NCI-H82 treated with DMSO at 0.1 percent for 48 hours (cell line): ENCODE data around the gene PDCD7.
"Not testable (repeated sequence)": the region's sequence is repeated elsewhere in the genome, so short reads cannot be mapped to it uniquely, and the experiment has no call there.

Experiments used
- DNase-seq: peaks from one replicate; lab custom pipeline; 2025; ENCODE audit not compliant: unreplicated experiment; lab: John Stamatoyannopoulos, UW

Gene PDCD7

GRCh38 chr15:65133548-65134200 is at the start of gene PDCD7:
Gene PDCD7 (minus strand): TSS chr15:65133808. CDS start chr15:65133781, 27 bp downstream.
- peak; percentile 92 for DNase-seq

DNA sequence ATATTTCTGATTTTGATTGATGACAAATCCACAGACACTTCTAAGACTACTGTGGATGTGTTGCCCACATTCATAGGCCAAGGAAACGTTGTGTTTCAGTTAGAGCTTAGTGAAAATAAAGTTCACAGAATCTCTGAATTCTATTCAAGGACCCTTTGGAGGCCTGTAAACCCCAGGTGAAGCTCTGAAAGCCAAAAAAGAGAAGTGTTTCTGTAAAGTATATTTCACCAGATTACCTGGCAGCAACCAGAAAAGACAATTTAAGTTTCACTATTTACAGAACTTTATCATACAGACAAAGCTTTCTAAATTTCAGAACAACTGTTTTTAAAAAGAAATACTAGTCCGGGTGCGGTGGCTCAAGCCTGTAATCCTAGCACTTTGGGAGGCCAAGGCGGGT is 48.9 kb upstream of the PDCD7 start:
- no peak for DNase-seq

- DNase-seq = not testable (repeated sequence)
Measured at GRCh38 chr15:65181582-65182353, 48.2 kb upstream of the PDCD7 start.

DNA sequence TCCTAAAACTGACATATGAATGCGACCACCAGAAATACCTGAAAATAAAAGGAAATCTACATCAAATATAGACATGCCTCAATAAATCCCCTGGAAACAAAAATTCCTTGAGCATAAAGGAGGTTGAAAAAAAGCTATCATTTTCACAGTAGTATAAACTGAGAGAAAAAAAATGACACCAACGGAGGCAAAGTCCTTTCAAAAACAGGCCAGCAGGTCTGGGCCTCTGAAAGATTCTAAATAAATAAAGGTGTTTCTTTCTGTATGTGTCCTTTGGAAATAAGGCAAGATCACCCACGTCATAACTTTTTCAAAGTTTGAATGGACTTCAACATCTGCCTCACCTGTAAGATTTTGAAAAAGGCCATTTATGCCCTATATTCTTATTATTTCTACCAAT is 46.6 kb upstream of the PDCD7 start:
- no peak for DNase-seq

- DNase-seq = no peak
Measured at GRCh38 chr15:65177901-65178300, 44.3 kb upstream of the PDCD7 start.

DNA sequence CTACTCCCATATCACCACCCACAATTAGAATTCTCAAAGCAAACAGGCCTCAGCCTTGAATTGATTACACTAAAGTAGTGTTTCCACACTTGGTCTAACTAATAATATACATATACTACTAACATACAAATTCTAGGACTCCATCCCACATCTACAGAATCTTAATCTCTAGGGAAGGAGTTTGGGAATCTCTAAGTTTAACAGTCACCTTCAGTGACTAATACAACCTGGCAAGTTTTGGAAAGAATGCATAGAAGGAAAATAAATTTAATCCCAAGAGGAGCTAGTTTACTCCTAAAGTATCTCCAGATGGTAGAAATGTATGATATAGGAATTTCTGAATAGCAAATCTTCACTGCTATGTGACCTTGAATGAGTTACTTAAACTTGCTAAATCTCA is 42.4 kb upstream of the PDCD7 start:
- no peak for DNase-seq

- DNase-seq = no peak
Measured at GRCh38 chr15:65175511-65175910, 41.9 kb upstream of the PDCD7 start.

DNA sequence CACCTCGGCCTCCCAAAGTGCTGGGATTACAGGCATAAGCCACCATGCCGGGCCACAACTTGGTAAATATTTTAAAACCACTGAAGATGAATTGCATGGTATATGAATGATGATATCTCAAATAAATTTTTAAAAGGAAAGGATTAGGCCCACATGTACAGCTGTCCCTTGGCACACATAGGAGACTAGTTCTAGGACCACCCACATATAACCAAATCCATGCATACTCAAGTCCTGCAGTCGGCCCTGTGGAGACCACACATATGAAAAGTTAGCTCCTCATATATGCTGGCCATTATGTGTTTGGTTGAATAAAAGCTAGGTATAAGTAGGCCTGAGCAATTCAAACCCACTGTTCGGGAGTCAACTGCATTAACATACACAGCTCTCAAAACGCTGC is 40.9 kb upstream of the PDCD7 start:
- DNase-seq = no peak

- no peak for DNase-seq
Measured at GRCh38 chr15:65172531-65172930, 38.9 kb upstream of the PDCD7 start.

DNA sequence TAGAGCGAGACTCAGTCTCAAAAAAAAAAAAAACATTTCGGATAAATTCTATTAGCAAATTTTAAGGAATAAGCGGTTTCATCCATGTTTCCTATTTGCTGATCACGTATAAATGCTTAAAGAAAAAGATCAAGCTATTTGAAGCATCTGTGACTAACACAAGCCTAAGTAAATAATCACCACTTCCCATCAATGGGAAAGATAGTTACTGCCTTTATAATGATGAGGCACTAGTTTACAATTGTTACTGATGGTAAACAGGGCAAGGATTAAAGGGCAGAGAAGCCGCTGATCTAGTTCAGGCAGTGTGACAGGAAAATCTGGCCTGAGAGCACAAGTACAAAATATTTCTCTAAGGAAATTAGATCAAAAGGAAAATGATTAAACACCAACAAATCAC is 37.8 kb upstream of the PDCD7 start:
- DNase-seq = no peak

DNA sequence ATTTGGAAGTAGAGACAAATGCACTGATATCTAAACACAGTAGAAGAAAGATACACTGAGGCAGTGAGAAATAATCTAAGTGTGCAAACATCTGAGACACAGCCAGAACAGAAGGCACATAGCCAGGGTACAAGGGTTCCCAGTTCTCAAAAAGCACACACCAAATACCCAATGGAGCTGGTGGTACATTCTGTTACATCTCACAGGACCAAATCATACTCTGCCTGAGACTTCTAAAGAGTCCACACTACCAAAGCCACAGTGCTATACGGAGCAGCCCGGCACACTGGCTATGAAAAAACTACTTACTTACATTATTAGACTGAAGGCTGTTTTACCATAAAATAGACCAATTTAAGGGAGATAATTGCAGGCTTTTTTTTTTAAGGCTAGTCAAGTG is 32.3 kb upstream of the PDCD7 start:
- no peak for DNase-seq

- DNase-seq = no peak
Measured at GRCh38 chr15:65164139-65164538, 30.5 kb upstream of the PDCD7 start.

DNA sequence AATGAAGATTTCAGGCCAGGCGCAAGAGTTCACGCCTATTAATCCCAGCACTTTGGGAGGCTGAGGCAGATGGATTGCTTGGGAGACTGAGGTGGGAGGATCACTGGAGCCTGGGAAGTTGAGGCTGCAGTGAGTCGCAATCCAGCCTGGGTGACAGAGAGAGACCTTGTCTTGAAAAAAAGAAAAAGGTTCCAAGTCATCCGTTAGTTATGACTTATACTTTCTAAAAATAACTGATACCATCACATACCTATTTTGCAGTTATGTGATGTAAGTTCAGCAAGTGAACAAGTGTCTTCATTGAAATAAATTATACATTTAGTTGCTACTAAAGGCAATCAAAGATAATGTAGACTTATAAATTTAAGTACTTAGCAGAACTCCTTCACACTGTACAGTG is 29.4 kb upstream of the PDCD7 start:
- DNase-seq = no peak

GRCh38 chr15:65156692-65157091 is 23.1 kb upstream of the PDCD7 start:
- no peak for DNase-seq

GRCh38 chr15:65154720-65155119 is 21.1 kb upstream of the PDCD7 start:
- DNase-seq = no peak

DNA sequence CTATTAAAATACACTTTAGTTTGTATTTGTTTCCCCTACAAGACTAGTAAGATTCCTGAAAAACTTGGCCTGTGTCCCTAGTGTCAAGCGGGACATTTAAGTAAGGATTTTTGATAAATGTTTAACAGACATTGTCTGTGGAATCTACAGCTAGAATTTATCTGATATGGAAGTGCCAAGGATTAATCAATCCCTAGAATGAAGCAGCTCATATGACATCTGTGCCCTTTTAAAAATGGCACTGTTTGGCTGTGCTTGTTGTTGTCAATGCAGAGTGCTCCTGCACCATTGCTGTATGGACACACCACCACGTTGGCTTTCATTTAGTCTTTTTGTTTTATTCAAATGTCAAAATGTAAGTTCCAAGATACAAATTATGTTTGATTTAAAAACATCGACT is 14.3 kb upstream of the PDCD7 start:
- DNase-seq = no peak

GRCh38 chr15:65146438-65146837 is 12.8 kb upstream of the PDCD7 start:
- no peak for DNase-seq

GRCh38 chr15:65138631-65139030 is 5.0 kb upstream of the PDCD7 start:
- DNase-seq = not testable (repeated sequence)

DNA sequence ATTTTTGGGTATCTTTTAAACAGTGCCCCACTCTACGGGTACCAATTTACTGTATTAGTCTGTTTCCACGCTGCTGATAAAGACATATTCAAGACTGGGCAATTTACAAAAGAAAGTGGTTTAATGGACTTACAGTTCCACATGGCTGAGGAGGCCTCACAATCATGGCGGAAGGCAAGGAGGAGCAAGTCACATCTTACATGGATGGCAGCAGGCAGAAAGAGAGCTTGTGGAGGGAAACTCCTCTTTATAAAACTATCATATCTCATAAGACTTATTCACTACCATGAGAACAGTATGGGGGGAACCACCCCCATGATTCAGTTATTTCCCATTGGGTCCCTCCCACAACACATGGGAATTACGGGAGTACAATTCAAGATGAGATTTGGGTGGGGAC is 4.3 kb upstream of the PDCD7 start:
- DNase-seq = not testable (repeated sequence)

GRCh38 chr15:65137089-65137488 is 3.5 kb upstream of the PDCD7 start:
- not testable (repeated sequence) for DNase-seq

GRCh38 chr15:65134538-65134937 is 930 bp upstream of the PDCD7 start:
- peak; percentile 85 for DNase-seq

GRCh38 chr15:65132878-65133547 is 595 bp downstream of the PDCD7 start:
- no peak for DNase-seq
